GM12878 (cell line): Measurements from ENCODE around the gene FMOD. TPM values are rescaled to one million over a fixed set of nuclear protein-coding genes. Genes with fewer than 3 reads are reported as not detected.

Source experiments
- ATAC-seq: fragments of 200-7000 bp; cut with Tn5 transposase; 3 replicates; pipeline ENCODE4 v1.9.1; 2020; ENCODE audit warnings: mild to moderate bottlenecking, moderate library complexity
- BruUV-seq: library from RNA; stranded (reverse); fragments of 400-500 nt; replicated peaks from 2 replicates; lab custom pipeline; 2021; lab: Mats Ljungman, UMichigan
- CTCF ChIA-PET: fragments of 300-600 bp; sonication (Branson Sonifier 250); formaldehyde crosslinking; extraction: SDS; loops from one replicate; lab custom pipeline; 2021; ENCODE audit warnings: inconsistent platforms; lab: Yijun Ruan, JAX
- POLR2A ChIA-PET: fragments of 350-600 bp; formaldehyde crosslinking; extraction: SDS; loops from one replicate; lab custom pipeline; 2021; ENCODE audit warnings: inconsistent platforms; lab: Charles Lee
- RAD21 ChIA-PET: fragments of 300-600 bp; sonication (Branson Sonifier 250); formaldehyde crosslinking; loops from one replicate; lab custom pipeline; 2023; ENCODE audit warnings: antibody characterized with exemption; ENCODE audit not compliant: unreplicated experiment; lab: Charles Lee
- SMC1A ChIA-PET: fragments of 300-600 bp; sonication (Branson Sonifier 250); formaldehyde crosslinking; loops from one replicate; lab custom pipeline; 2023; ENCODE audit not compliant: unreplicated experiment, uncharacterized antibody; lab: Charles Lee
- DNase-seq: peaks from one replicate; pipeline ENCODE4 v3.0.0-alpha.2; 2011; ENCODE audit warnings: low read depth, low spot score
- FAIRE-seq: peaks from 3 replicates; lab custom pipeline; 2011; peaks lifted over from hg19 to GRCh38; lab: Jason Lieb, UNC
- H2AFZ ChIP-seq: 2 replicates; pipeline ENCODE4 v1.6.0; 2011; ENCODE audit warnings: low read depth, low read length, control low read depth; ENCODE audit not compliant: control insufficient read depth
- H3K27ac ChIP-seq: 2 replicates; pipeline ENCODE4 v1.5.1; 2011; ENCODE audit warnings: control low read depth; ENCODE audit not compliant: control insufficient read depth, insufficient read depth
- H3K27me3 ChIP-seq, 2 experiments: replicated peaks in 1 of 2; 2 replicates each; pipeline versions ENCODE4 v1.6.0 to v1.6.1; 2011; ENCODE audit warnings: low read length in 1 of 2; ENCODE audit not compliant: control insufficient read depth in 2 of 2, insufficient read depth in 2 of 2
- H3K36me3 ChIP-seq, 2 experiments: 2 replicates each; pipeline ENCODE4 v1.5.1; 2011; ENCODE audit warnings: low read length in 1 of 2; ENCODE audit not compliant: control insufficient read depth in 2 of 2, insufficient read depth in 2 of 2
- H3K4me1 ChIP-seq: 2 replicates; pipeline ENCODE4 v1.6.1; 2011; ENCODE audit warnings: mild to moderate bottlenecking, low read length, moderate library complexity, mixed read lengths; ENCODE audit not compliant: control insufficient read depth, insufficient read depth
- H3K4me2 ChIP-seq: 2 replicates; pipeline ENCODE4 v1.6.0; 2011; ENCODE audit warnings: control low read depth; ENCODE audit not compliant: control insufficient read depth, insufficient read depth
- H3K4me3 ChIP-seq: fragments of 200-600 bp; sonication (generic); 2 replicates; pipeline ENCODE4 v1.5.1; 2016
- H3K79me2 ChIP-seq: 2 replicates; pipeline ENCODE4 v1.6.0; 2011; ENCODE audit warnings: low read length; ENCODE audit not compliant: control insufficient read depth, insufficient read depth
- H3K9ac ChIP-seq: 2 replicates; pipeline ENCODE4 v1.8.0; 2011; ENCODE audit warnings: low read length, control low read depth, mixed read lengths; ENCODE audit not compliant: control insufficient read depth, insufficient read depth
- H3K9me3 ChIP-seq: replicated peaks from 3 replicates; pipeline ENCODE4 v1.5.1; 2011; ENCODE audit warnings: mild to moderate bottlenecking, low read length; ENCODE audit not compliant: control insufficient read depth, insufficient read depth
- H4K20me1 ChIP-seq: 2 replicates; pipeline ENCODE4 v1.6.0; 2011; ENCODE audit not compliant: control insufficient read depth, insufficient read depth
- CREB1 ChIP-seq: IDR thresholded peaks from 2 replicates; pipeline ENCODE4 v1.6.1; 2012; ENCODE audit warnings: low read depth, mild to moderate bottlenecking, inconsistent platforms
- POLR2A ChIP-seq: IDR thresholded peaks from 2 replicates; pipeline ENCODE4 v1.6.1; 2011; ENCODE audit warnings: low read depth, mild to moderate bottlenecking, low read length
- POLR2AphosphoS2 ChIP-seq: IDR thresholded peaks from 2 replicates; pipeline ENCODE4 v1.6.1; 2011; ENCODE audit warnings: low read depth, mild to moderate bottlenecking, low read length, improper control_type of control experiment, moderate library complexity
- POLR2AphosphoS5 ChIP-seq: IDR thresholded peaks from 2 replicates; pipeline ENCODE4 v1.6.1; 2011; ENCODE audit warnings: mild to moderate bottlenecking, low read length, inconsistent platforms
- SMAD5 ChIP-seq: IDR thresholded peaks from 2 replicates; pipeline ENCODE4 v1.6.1; 2016; ENCODE audit warnings: antibody characterized with exemption, low read depth
- TARDBP ChIP-seq: IDR thresholded peaks from 2 replicates; pipeline ENCODE4 v1.6.1; 2016; ENCODE audit warnings: borderline replicate concordance
- ZBED1 ChIP-seq: IDR thresholded peaks from 2 replicates; pipeline ENCODE4 v1.6.1; 2016; ENCODE audit warnings: borderline replicate concordance
- WGBS: methylation state at CpG from one replicate; pipeline ENCODE4 v1.1.6; 2016; ENCODE audit warnings: low lambda C conversion rate; ENCODE audit not compliant: insufficient replicate concordance, insufficient coverage; ENCODE audit errors: missing lambda C conversion rate; 5-methylcytosine and 5-hydroxymethylcytosine counted together
- in situ Hi-C: fragments of 300-500 bp; cut with MboI; formaldehyde crosslinking; loops from 9 replicates; pipeline ENCODE4 v1.14.3; 2018; ENCODE audit warnings: mixed read lengths
- intact Hi-C: fragments of 100-400 bp; cut with micrococcal nuclease; formaldehyde crosslinking; loops from one replicate; pipeline ENCODE4 v1.14.2; 2022; ENCODE audit not compliant: unreplicated experiment
- polyA plus RNA-seq, 11 experiments: library from polyadenylated mRNA; depleted of rRNA in 4 of 11; unstranded in 6 of 11; stranded (reverse) in 5 of 11; fragments of >200 nt; fragmentation: Nextera tagmentation in 4 of 11; fragmentation: Illumina TruSeq in 1 of 11; extraction: Ambion mirVana in 4 of 11; extraction: Trizol in 1 of 11; gene quantifications; 1 replicate in 1 of 11; 2 replicates in 10 of 11; pipeline versions ENCODE4 v1.2.1 to v1.2.3, GENCODE V29; 2011 to 2016; ENCODE audit warnings: inconsistent platforms in 2 of 11, missing spikeins in 2 of 11, low read depth in 1 of 11
- total RNA-seq, 4 experiments: library from RNA; depleted of rRNA in 3 of 4; stranded (reverse); fragments of >200 nt in 3 of 4; fragmentation: Illumina TruSeq in 1 of 4; extraction: Trizol in 1 of 4; gene quantifications; 2 replicates each; pipeline versions ENCODE4 v1.2.1 to v1.2.3, GENCODE V29; 2013 to 2021
- TF ChIP-seq, protein P1 (sequence below): fragments of 450-650 bp; IDR thresholded peaks from 2 replicates; pipeline ENCODE4 v1.6.1; 2016; ENCODE audit warnings: mild to moderate bottlenecking, moderate library complexity, borderline replicate concordance

FMOD gene
- total and polyA plus RNA-seq, 10 of the 15 experiments (the other 5 are each of a cell fraction or from before 2014, with no cell fraction given), result 0.03 to 0.26 (median 0.11) TPM; not detected in 7

DNA sequence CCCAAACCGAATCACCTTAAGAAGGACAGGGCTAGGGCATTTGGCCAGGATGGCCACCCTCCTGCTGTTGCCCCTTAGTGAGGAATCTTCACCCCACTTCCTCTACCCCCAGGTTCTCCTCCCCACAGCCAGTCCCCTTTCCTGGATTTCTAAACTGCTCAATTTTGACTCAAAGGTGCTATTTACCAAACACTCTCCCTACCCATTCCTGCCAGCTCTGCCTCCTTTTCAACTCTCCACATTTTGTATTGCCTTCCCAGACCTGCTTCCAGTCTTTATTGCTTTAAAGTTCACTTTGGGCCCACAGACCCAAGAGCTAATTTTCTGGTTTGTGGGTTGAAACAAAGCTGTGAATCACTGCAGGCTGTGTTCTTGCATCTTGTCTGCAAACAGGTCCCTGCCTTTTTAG is 42.0 kb downstream of the FMOD start:
- no peak for DNase-seq
- peaks cover 10% of the 10 kb centered on the region for H4K20me1 ChIP-seq
- SMC1A ChIA-PET, result interaction anchor here (0.8 to 9.7 kb wide), 12 partner anchors 8 to 73 kb away, joined by 3 to 406 read pairs (median 13); no protein-coding TSS in a partner anchor
- CTCF ChIA-PET, result interaction anchor here (0.8 to 9.4 kb wide), 12 partner anchors 8 to 40 kb away, joined by 3 to 281 read pairs (median 10); no protein-coding TSS in a partner anchor
- peak overlapping the region; percentile 91 for H3K4me2 ChIP-seq
- H3K4me3 ChIP-seq, result peak overlapping the region; percentile 97
- H3K9me3 ChIP-seq, result no peaks in the 10 kb centered on the region
- H3K4me1 ChIP-seq, result peaks cover 24% of the 10 kb centered on the region
- ATAC-seq, result no peak
- RAD21 ChIA-PET, result interaction anchor here (1.0 to 9.7 kb wide), 8 partner anchors 7 to 33 kb away, joined by 3 to 470 read pairs (median 21); no protein-coding TSS in a partner anchor
- peaks cover 4 to 12% of the 10 kb centered on the region in 2 experiments for H3K36me3 ChIP-seq
- peak overlapping the region; percentile 1; the same call in 1 of the 2 replicates for H3K27ac ChIP-seq
- intact Hi-C loops (no loop called here), in situ Hi-C loops (no loop called here)
- BruUV-seq, result no TSS peak
- no peaks in the 10 kb centered on the region for H3K27me3 ChIP-seq
- FAIRE-seq, result no peak
- peaks cover 62% of the 10 kb centered on the region for H3K79me2 ChIP-seq
- WGBS, result 90% methylated on average over 1 of the region's 1 CpG
- H2AFZ ChIP-seq, result no peak overlapping the region
- TF ChIP-seq TARDBP, result no peak
- TF ChIP-seq POLR2A, result 0 out of 2 replicates have a peak, but pooled peaks have one; percentile 54
- peak; percentile 76 for TF ChIP-seq SMAD5
- TF ChIP-seq, protein P1, sequence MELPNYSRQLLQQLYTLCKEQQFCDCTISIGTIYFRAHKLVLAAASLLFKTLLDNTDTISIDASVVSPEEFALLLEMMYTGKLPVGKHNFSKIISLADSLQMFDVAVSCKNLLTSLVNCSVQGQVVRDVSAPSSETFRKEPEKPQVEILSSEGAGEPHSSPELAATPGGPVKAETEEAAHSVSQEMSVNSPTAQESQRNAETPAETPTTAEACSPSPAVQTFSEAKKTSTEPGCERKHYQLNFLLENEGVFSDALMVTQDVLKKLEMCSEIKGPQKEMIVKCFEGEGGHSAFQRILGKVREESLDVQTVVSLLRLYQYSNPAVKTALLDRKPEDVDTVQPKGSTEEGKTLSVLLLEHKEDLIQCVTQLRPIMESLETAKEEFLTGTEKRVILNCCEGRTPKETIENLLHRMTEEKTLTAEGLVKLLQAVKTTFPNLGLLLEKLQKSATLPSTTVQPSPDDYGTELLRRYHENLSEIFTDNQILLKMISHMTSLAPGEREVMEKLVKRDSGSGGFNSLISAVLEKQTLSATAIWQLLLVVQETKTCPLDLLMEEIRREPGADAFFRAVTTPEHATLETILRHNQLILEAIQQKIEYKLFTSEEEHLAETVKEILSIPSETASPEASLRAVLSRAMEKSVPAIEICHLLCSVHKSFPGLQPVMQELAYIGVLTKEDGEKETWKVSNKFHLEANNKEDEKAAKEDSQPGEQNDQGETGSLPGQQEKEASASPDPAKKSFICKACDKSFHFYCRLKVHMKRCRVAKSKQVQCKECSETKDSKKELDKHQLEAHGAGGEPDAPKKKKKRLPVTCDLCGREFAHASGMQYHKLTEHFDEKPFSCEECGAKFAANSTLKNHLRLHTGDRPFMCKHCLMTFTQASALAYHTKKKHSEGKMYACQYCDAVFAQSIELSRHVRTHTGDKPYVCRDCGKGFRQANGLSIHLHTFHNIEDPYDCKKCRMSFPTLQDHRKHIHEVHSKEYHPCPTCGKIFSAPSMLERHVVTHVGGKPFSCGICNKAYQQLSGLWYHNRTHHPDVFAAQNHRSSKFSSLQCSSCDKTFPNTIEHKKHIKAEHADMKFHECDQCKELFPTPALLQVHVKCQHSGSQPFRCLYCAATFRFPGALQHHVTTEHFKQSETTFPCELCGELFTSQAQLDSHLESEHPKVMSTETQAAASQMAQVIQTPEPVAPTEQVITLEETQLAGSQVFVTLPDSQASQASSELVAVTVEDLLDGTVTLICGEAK, result no peak
- peak; percentile 61; the same call in 1 of the 2 replicates for TF ChIP-seq POLR2AphosphoS2
- peak; percentile 35; the same call in 1 of the 2 replicates for TF ChIP-seq ZBED1
- peak; percentile 22 for TF ChIP-seq POLR2AphosphoS5
- TF ChIP-seq CREB1, result 0 out of 2 replicates have a peak, but pooled peaks have one; percentile 15
- peak overlapping the region; percentile 90; the same call in 1 of the 2 replicates for H3K9ac ChIP-seq
- POLR2A ChIA-PET, result interaction anchor here (0.9 to 10.0 kb wide), 8 partner anchors 9 to 39 kb away, joined by 3 to 393 read pairs (median 30); no protein-coding TSS in a partner anchor
